WTC11 (cell line): Measurements from ENCODE around the gene ALDH9A1.

Experiments
- TF ChIP-seq, protein P1 (sequence below): fragments of 200-600 bp; IDR thresholded peaks from 2 replicates; pipeline ENCODE4 v1.8.0; 2022; ENCODE audit warnings: antibody characterized with exemption
- TF ChIP-seq, protein P2 (sequence below): sonication (generic); formaldehyde crosslinking; IDR thresholded peaks from 2 replicates; pipeline ENCODE4 v1.8.0; 2022; ENCODE audit warnings: missing genetic modification reagents

DNA sequence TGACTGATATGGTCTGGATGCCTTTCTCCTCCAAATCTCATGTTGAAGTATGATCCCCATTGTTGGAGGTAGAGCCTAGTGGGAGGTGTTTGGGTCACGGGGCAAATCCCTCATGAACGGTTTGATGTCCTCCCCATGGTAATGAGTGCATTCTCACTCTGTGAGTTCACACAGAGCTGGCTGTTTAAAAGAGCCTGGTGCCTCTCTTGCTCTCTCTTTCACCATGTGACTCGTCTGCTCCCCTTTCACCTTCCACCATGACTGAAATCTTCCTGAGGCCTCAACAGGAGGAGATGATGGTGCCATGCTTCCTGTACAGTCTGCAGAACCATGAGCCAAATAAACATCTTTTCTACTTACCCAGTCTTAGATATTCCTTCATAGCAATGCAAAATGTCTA lies 30.2 kb downstream of the ALDH9A1 start:
- TF ChIP-seq, protein P1, sequence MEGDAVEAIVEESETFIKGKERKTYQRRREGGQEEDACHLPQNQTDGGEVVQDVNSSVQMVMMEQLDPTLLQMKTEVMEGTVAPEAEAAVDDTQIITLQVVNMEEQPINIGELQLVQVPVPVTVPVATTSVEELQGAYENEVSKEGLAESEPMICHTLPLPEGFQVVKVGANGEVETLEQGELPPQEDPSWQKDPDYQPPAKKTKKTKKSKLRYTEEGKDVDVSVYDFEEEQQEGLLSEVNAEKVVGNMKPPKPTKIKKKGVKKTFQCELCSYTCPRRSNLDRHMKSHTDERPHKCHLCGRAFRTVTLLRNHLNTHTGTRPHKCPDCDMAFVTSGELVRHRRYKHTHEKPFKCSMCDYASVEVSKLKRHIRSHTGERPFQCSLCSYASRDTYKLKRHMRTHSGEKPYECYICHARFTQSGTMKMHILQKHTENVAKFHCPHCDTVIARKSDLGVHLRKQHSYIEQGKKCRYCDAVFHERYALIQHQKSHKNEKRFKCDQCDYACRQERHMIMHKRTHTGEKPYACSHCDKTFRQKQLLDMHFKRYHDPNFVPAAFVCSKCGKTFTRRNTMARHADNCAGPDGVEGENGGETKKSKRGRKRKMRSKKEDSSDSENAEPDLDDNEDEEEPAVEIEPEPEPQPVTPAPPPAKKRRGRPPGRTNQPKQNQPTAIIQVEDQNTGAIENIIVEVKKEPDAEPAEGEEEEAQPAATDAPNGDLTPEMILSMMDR: no peak
- TF ChIP-seq, protein P2, sequence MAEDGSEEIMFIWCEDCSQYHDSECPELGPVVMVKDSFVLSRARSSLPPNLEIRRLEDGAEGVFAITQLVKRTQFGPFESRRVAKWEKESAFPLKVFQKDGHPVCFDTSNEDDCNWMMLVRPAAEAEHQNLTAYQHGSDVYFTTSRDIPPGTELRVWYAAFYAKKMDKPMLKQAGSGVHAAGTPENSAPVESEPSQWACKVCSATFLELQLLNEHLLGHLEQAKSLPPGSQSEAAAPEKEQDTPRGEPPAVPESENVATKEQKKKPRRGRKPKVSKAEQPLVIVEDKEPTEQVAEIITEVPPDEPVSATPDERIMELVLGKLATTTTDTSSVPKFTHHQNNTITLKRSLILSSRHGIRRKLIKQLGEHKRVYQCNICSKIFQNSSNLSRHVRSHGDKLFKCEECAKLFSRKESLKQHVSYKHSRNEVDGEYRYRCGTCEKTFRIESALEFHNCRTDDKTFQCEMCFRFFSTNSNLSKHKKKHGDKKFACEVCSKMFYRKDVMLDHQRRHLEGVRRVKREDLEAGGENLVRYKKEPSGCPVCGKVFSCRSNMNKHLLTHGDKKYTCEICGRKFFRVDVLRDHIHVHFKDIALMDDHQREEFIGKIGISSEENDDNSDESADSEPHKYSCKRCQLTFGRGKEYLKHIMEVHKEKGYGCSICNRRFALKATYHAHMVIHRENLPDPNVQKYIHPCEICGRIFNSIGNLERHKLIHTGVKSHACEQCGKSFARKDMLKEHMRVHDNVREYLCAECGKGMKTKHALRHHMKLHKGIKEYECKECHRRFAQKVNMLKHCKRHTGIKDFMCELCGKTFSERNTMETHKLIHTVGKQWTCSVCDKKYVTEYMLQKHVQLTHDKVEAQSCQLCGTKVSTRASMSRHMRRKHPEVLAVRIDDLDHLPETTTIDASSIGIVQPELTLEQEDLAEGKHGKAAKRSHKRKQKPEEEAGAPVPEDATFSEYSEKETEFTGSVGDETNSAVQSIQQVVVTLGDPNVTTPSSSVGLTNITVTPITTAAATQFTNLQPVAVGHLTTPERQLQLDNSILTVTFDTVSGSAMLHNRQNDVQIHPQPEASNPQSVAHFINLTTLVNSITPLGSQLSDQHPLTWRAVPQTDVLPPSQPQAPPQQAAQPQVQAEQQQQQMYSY: no peak
